Glutamatergic neuron (in vitro differentiated cells): ENCODE data around the gene ARHGAP25. TPM values are rescaled to one million over a fixed set of nuclear protein-coding genes. Genes with fewer than 3 reads are reported as not detected.

Experiments used
- DNase-seq: peaks from one replicate; pipeline ENCODE4 v3.0.0; 2022
- H3K27ac Mint-ChIP-seq: one replicate; pipeline ENCODE4 v1.8.0; 2020; ENCODE audit warnings: mild to moderate bottlenecking, mixed read lengths, inconsistent platforms; ENCODE audit not compliant: unreplicated experiment
- H3K27me3 Mint-ChIP-seq: one replicate; pipeline ENCODE4 v1.8.0; 2020; ENCODE audit warnings: mild to moderate bottlenecking, moderate library complexity, mixed read lengths, inconsistent platforms; ENCODE audit not compliant: unreplicated experiment
- H3K36me3 Mint-ChIP-seq: one replicate; pipeline ENCODE4 v1.8.0; 2020; ENCODE audit warnings: mild to moderate bottlenecking, mixed read lengths, inconsistent platforms; ENCODE audit not compliant: unreplicated experiment
- H3K4me1 Mint-ChIP-seq: one replicate; pipeline ENCODE4 v1.8.0; 2020; ENCODE audit warnings: mild to moderate bottlenecking, low read depth, mixed read lengths, inconsistent platforms; ENCODE audit not compliant: unreplicated experiment
- H3K4me3 Mint-ChIP-seq: one replicate; pipeline ENCODE4 v1.8.0; 2020; ENCODE audit warnings: mild to moderate bottlenecking, mixed read lengths, inconsistent platforms; ENCODE audit not compliant: unreplicated experiment
- H3K9me3 Mint-ChIP-seq: one replicate; pipeline ENCODE4 v1.8.0; 2020; ENCODE audit warnings: mild to moderate bottlenecking, moderate library complexity, mixed read lengths, inconsistent platforms; ENCODE audit not compliant: unreplicated experiment
- CTCF ChIP-seq: fragments of 200-600 bp; sonication (generic); IDR thresholded peaks from one replicate; pipeline ENCODE4 v1.5.0; 2021; ENCODE audit not compliant: partially characterized antibody, unreplicated experiment
- total RNA-seq: library from RNA; stranded (reverse); fragmentation: NEBNext Ultra II Directional; extraction: Animal tissue kit (Norgen Biotek cat#: 25700); gene quantifications from one replicate; pipeline ENCODE4 v1.2.1, GENCODE V29; 2021; ENCODE audit not compliant: unreplicated experiment

The ARHGAP25 gene
- total RNA-seq, 1 donor from 2014 or later: 1.4 TPM

- no peak overlapping the region for H3K4me3 Mint-ChIP-seq
- TF ChIP-seq CTCF: no peak
- H3K4me1 Mint-ChIP-seq: peaks cover 10% of the 10 kb centered on the region
- H3K9me3 Mint-ChIP-seq: no peaks in the 10 kb centered on the region
- H3K27me3 Mint-ChIP-seq: peaks cover 2% of the 10 kb centered on the region
- peaks cover 4% of the 10 kb centered on the region for H3K36me3 Mint-ChIP-seq
- no peak overlapping the region for H3K27ac Mint-ChIP-seq
- no peak for DNase-seq
These were observed 79.0 kb downstream of the ARHGAP25 start for GRCh38 chr2:68813596-68813995.

GRCh38 chr2:68817306-68817705 is 82.7 kb downstream of the ARHGAP25 start:
- no peak for TF ChIP-seq CTCF
- peaks cover 7% of the 10 kb centered on the region for H3K4me1 Mint-ChIP-seq
- H3K4me3 Mint-ChIP-seq: no peak overlapping the region
- no peaks in the 10 kb centered on the region for H3K9me3 Mint-ChIP-seq
- H3K36me3 Mint-ChIP-seq: peaks cover 4% of the 10 kb centered on the region
- DNase-seq: no peak
- H3K27me3 Mint-ChIP-seq: peaks cover 2% of the 10 kb centered on the region
- H3K27ac Mint-ChIP-seq: no peak overlapping the region

- Mint-ChIP-seq H3K27me3 (peaks cover 3% of the 10 kb centered on the region), H3K4me1 (peaks cover 1% of the 10 kb centered on the region), H3K9me3 (no peaks in the 10 kb centered on the region), H3K36me3 (no peaks in the 10 kb centered on the region), H3K27ac (no peak overlapping the region), H3K4me3 (no peak overlapping the region)
- TF ChIP-seq CTCF: no peak
- no peak for DNase-seq
These were observed 84.9 kb downstream of the ARHGAP25 start for GRCh38 chr2:68819556-68819955.

- H3K9me3 Mint-ChIP-seq: peaks cover 2% of the 10 kb centered on the region
- peaks cover 1% of the 10 kb centered on the region for H3K4me1 Mint-ChIP-seq
- no peak overlapping the region for H3K27ac Mint-ChIP-seq
- peaks cover 3% of the 10 kb centered on the region for H3K27me3 Mint-ChIP-seq
- no peak overlapping the region for H3K4me3 Mint-ChIP-seq
- no peak for TF ChIP-seq CTCF
- DNase-seq: no peak
- H3K36me3 Mint-ChIP-seq: no peaks in the 10 kb centered on the region
These were observed 87.7 kb downstream of the ARHGAP25 start for GRCh38 chr2:68822207-68822872.

GRCh38 chr2:68824831-68825230 is 90.2 kb downstream of the ARHGAP25 start:
- no peak for TF ChIP-seq CTCF
- no peak for DNase-seq
- H3K4me1 Mint-ChIP-seq: peaks cover 12% of the 10 kb centered on the region
- H3K27me3 Mint-ChIP-seq: peaks cover 6% of the 10 kb centered on the region
- peaks cover 6% of the 10 kb centered on the region for H3K9me3 Mint-ChIP-seq
- no peaks in the 10 kb centered on the region for H3K36me3 Mint-ChIP-seq
- no peak overlapping the region for H3K27ac Mint-ChIP-seq
- no peak overlapping the region for H3K4me3 Mint-ChIP-seq
